ENCODE data around the gene TLDC2. TPM values are rescaled to one million over a fixed set of nuclear protein-coding genes. Genes with fewer than 3 reads are reported as not detected.

Gene TLDC2
- total RNA-seq, 1 experiment from 2014 or later: not detected

- no peak for DNase-seq (ENCODE audit: extremely low read depth, low read depth)
Observed at GRCh38 chr20:36941401-36941835, 65.5 kb downstream of the TLDC2 start.

Other genes starting within 250 kb of the TLDC2 start
- gene SLA2, start 229.9 kb upstream of the TLDC2 start, total RNA-seq (2014; rRNA removed; shearing (Covaris generic)): 0.05 TPM in 1 of 2 replicates, not detected in the other
- 15.6 and 16.7 TPM in 2 replicates for gene NDRG3, start 130.0 kb upstream of the TLDC2 start, total RNA-seq (2014; rRNA removed; shearing (Covaris generic))
- gene DSN1, start 102.4 kb upstream of the TLDC2 start, total RNA-seq (2014; rRNA removed; shearing (Covaris generic)): 14.8 and 19.2 TPM in 2 replicates
- 12.9 and 13.4 TPM in 2 replicates for gene SAMHD1, start 75.6 kb downstream of the TLDC2 start, total RNA-seq (2014; rRNA removed; shearing (Covaris generic))
- 13.7 and 14.1 TPM in 2 replicates for gene RBL1, start 219.9 kb downstream of the TLDC2 start, total RNA-seq (2014; rRNA removed; shearing (Covaris generic))

All from NCI-H460 (cell line).